GM12873 (cell line): ENCODE data around the gene CTSO.

Experiments used
- CTCF ChIP-seq: IDR thresholded peaks from 2 replicates; pipeline ENCODE4 v1.5.1; 2012; ENCODE audit warnings: low read depth, mild to moderate bottlenecking, moderate library complexity, low read length, control low read depth; ENCODE audit not compliant: insufficient read depth; ENCODE audit errors: missing control alignments

The CTSO gene

DNA sequence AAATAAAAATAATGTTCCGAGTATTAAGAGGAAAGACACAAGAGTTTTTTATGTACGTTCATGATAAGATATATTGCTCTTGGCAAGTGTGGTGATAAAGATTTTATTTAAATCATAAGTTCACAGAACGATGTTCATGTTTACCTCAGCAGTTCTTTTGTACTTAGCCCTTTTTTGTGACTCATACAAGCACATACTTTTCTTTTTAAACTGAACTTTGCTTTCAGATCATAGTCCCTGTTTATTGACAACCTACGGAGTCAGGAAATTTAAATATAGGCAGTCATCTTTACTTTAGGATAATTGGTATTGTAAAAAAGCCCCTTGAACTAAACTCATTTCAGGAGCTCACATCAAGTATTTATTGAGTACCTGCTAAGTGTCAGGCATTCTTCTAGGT is 1.3 kb upstream of the CTSO start:
- no peak for TF ChIP-seq CTCF

DNA sequence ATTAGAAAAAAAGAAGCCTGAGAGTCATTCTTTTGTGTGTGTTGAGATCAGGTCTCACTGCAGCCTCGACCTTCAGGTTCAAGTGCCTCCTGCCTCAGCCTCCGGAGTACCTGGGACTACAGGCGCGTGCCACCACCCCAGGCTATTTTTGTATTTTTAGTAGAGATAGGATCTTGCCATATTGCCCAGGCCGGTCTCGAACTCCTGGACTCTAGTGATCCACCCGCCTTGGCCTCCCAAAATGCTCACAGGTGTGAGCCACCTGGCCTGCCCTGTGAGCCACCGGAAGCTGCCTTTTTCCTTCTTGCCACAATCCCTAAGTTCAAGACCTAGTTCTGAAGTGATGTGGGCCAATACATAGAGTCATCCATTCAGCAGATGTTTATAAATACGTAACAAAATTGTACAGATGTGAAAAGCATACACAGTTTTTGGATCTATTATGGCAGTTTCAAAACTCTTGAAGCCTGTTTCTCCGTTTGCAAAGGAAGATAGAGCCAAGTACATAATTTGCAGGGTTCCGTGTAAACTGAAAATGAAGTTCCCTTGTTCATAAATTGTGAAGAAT is 536 bp upstream of the CTSO start:
- no peak for TF ChIP-seq CTCF

DNA sequence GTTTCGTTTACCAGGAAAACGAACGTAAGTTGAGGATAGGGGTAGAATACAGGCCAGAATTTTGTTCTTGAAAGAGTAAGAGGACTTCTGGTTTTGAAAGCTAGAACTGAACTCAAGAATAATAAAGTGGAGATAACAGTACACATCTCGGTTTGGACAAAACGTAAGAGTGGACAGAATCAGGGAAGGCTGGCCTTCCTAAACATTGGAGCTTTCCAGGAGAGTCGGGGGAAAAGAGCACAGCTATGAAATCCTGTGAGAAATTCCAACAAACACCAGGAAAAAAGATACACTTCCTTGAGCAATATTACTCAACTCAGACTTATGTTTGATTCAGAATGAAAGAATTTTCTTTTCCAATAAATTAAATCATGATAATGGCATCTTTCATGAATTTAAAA is 1.2 kb downstream of the CTSO start:
- TF ChIP-seq CTCF = no peak

- TF ChIP-seq CTCF = no peak
These were observed 3.2 kb downstream of the CTSO start for GRCh38 chr4:155950461-155950860.

- no peak for TF ChIP-seq CTCF
These were observed 5.1 kb downstream of the CTSO start for GRCh38 chr4:155948541-155948940.

- TF ChIP-seq CTCF = no peak
These were observed 7.2 kb downstream of the CTSO start for GRCh38 chr4:155946486-155946885.

GRCh38 chr4:155944516-155944915 is 9.2 kb downstream of the CTSO start:
- TF ChIP-seq CTCF = no peak
